Epithelial cell of proximal tubule (primary cell): Measurements from ENCODE around the gene DMD. TPM values are rescaled to one million over a fixed set of nuclear protein-coding genes. Genes with fewer than 3 reads are reported as not detected.

Experiments used
- DNase-seq: peaks from one replicate; pipeline ENCODE4 v3.0.0-alpha.2; 2011; ENCODE audit warnings: low read depth
- H3K4me3 ChIP-seq: 2 replicates; pipeline ENCODE4 v1.5.1; 2011; ENCODE audit warnings: low read depth, mild to moderate bottlenecking, low read length
- total RNA-seq: library from RNA; depleted of rRNA; stranded (reverse); fragments of >200 nt; gene quantifications from 2 replicates; pipeline ENCODE4 v1.2.3, GENCODE V29; 2015
- TF ChIP-seq, protein P1 (sequence below): conservative IDR thresholded peaks from 2 replicates; pipeline ENCODE4 v1.5.1; 2012; ENCODE audit warnings: low read depth, mild to moderate bottlenecking, low read length

Gene DMD
- total RNA-seq, 1 donor from 2014 or later, result 1.3 TPM

DNA sequence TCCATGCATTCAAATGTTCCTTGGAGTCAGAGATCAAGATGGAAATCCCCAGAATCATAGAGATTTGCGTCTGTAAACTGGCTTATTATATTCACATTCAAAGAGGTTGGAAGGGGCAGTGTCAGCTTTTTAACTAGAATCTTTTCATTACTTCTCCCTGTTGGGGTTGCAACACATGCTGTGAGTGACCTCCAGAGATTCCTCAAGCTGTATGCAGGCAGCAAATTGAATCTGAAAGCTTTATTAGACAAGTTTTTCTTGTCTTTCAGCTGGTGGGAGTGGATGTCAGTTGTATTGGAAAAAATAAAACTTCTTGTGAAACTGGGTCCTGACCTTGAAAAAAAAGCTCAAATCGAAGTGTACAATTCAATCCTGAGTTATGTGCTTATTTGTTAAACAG is 1403.0 kb downstream of the DMD start:
- DNase-seq, result no peak
- H3K4me3 ChIP-seq, result no peak overlapping the region
- TF ChIP-seq, protein P1, sequence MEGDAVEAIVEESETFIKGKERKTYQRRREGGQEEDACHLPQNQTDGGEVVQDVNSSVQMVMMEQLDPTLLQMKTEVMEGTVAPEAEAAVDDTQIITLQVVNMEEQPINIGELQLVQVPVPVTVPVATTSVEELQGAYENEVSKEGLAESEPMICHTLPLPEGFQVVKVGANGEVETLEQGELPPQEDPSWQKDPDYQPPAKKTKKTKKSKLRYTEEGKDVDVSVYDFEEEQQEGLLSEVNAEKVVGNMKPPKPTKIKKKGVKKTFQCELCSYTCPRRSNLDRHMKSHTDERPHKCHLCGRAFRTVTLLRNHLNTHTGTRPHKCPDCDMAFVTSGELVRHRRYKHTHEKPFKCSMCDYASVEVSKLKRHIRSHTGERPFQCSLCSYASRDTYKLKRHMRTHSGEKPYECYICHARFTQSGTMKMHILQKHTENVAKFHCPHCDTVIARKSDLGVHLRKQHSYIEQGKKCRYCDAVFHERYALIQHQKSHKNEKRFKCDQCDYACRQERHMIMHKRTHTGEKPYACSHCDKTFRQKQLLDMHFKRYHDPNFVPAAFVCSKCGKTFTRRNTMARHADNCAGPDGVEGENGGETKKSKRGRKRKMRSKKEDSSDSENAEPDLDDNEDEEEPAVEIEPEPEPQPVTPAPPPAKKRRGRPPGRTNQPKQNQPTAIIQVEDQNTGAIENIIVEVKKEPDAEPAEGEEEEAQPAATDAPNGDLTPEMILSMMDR, result no peak

GRCh38 chrX:31807165-31807564 is 1404.2 kb downstream of the DMD start:
- TF ChIP-seq, protein P1, result no peak
- H3K4me3 ChIP-seq, result no peak overlapping the region

GRCh38 chrX:31805781-31806180 is 1405.6 kb downstream of the DMD start:
- no peak for DNase-seq
- H3K4me3 ChIP-seq, result no peak overlapping the region
- TF ChIP-seq, protein P1, result no peak

More at GRCh38 chrX:31807165-31807564, 1404.2 kb downstream of the DMD start:
- no peak for DNase-seq

DNA sequence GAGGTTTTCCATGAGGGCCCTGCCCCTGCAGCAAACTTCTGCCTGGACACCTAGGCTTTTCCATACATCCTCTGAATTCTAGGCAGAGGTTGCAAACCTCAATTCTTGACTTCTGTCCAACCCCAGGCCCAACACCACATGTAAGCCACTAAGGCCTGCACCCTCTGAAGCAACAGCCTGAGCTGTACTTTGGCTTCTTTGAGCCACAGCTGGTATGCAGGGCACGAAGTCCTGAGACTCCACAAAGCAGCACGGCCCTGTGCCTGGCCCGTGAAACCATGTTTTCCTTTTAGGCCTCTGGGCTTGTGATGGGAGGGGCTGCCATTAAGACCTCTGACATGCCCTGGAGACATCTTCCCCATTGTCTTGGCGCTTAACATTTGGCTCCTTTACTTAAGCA is 1411.1 kb downstream of the DMD start:
- H3K4me3 ChIP-seq, result no peak overlapping the region
- TF ChIP-seq, protein P1, result no peak

GRCh38 chrX:31796624-31797023 is 1414.7 kb downstream of the DMD start:
- TF ChIP-seq, protein P1, result no peak
- DNase-seq, result no peak
- H3K4me3 ChIP-seq, result no peak overlapping the region

More for the DNA sequence above, 1411.1 kb downstream of the DMD start:
- DNase-seq, result no peak

- TF ChIP-seq, protein P1, result no peak
- no peak overlapping the region for H3K4me3 ChIP-seq
- DNase-seq, result no peak
Measured at GRCh38 chrX:31747411-31747810, 1463.9 kb downstream of the DMD start.

DNA sequence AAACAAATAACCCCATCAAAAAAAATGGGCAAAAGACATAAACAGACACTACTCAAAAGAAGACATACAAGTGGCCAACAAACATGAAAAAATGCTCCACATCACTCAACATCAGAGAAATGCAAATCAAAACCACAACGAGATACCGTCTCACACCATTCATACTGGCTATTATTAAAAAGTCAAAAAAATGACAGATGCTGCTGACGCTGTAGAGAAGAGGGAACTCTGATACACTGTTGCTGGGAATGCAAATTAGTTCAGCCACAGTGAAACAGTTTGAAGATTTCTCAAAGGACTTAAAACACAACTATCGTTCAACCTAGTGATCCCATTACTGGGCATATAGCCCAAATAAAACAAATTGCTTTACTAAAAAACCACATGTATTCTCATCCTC is 1468.3 kb downstream of the DMD start:
- DNase-seq, result no peak
- TF ChIP-seq, protein P1, result no peak
- no peak overlapping the region for H3K4me3 ChIP-seq
